TTC549 (cell line): ENCODE measurements around the gene RMRP.
"Not testable (repeated sequence)": the region's sequence is repeated elsewhere in the genome, so short reads cannot be mapped to it uniquely, and the experiment has no call there.

Source experiments
- FAIRE-seq: peaks from 2 replicates; lab custom pipeline; 2012; peaks lifted over from hg19 to GRCh38; lab: Jason Lieb, UNC

The RMRP gene

GRCh38 chr9:35641478-35641877 is 16.3 kb downstream of the RMRP start:
- not testable (repeated sequence) for FAIRE-seq

DNA sequence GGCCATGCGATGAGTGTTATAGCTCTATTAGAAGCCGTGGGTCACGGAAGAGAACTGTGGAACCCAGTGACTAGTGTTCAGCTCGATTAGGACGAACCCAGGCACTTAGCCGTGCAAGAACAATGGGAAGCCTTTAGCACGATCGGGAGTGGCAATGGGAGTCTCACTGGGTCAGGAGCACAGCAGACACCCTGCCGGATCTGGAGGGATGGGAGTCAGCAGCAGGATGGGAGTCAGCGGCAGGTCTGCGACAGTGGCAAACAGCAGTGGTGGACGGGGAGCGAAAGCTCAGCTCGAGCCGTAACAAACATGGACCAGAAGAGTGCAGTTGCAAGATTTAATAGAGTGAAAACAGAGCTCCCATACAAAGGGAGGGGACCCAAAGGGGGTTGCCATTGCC is 17.4 kb downstream of the RMRP start:
- not testable (repeated sequence) for FAIRE-seq

DNA sequence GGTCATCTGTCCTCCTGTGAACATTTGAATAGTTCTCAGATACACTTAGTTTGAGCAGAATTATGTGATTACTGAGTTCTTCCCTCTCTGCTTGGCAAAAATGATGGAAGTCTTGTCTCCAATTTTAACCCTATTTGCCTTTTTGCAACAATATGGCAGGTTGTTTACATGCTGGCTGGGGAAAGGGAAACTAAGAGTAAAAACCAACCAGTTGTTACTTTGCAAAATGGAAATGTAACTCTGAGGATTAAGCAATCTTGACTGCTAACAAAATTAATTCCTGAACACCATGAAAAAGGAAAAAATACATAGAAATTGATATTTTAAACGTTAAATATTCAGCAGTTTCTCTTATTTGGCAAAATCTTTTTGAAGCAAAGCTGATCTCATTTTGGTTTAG is 18.2 kb downstream of the RMRP start:
- FAIRE-seq: no peak

DNA sequence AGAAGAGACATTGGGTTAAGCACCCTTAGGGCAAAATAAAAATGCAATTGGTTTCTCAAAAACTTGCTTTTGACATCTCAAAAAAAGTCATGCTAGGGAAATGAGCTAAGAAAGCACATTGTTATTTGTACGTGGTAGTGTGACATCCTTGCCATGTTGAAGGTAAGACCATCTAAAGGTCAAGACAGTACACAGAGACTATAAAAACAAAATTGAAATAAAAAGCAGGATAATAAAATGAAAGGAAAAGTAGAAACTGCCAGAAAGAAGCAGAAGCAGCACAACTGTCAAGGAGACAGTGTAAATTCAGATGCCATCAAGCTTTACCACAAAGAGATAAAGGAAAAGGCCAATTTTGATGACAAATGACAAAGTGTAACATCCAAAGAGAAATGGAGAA is 18.6 kb downstream of the RMRP start:
- not testable (repeated sequence) for FAIRE-seq

DNA sequence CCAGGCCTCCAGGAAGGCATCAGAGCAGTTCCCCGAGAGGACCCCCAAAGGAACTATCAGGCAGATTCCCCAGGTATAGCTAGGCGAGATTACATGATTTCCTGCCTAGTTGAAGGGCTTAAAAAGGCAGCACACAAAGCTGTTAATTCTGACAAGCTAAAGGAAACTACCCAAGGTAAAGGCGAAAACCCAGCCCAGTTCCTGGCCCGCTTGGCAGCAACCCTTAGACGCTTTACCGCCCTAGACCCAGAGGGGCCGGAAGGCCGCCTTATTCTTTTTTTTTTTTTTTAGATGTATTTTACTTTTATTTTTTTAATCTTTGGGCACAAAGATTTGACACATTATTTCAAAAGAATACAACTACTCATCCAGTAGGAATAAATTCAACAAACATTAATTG is 19.1 kb downstream of the RMRP start:
- FAIRE-seq: not testable (repeated sequence)

DNA sequence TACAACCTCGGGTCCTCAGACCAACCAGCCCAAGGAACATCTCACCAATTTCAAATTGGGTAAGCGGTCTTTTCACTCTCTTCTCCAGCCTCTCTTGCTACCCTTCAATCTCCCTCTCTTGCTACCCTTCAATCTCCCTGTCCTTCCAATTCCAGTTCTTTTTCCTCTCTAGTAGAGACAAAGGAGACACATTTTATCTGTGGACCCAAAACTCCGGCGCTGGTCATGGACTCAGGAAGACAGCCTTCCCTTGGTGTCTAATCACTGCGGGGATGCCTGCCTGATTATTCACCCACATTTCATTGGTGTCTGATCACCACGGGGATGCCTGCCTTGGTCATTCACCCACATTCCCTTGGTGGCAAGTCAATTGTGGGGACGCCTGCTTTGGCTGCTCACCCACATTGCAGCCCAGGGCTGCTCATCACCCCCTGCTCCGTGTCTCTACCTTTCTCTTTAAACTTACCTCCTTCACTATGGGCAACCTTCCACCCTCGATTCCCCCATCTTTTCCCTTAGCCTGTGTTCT is 20.3 kb downstream of the RMRP start:
- not testable (repeated sequence) for FAIRE-seq

DNA sequence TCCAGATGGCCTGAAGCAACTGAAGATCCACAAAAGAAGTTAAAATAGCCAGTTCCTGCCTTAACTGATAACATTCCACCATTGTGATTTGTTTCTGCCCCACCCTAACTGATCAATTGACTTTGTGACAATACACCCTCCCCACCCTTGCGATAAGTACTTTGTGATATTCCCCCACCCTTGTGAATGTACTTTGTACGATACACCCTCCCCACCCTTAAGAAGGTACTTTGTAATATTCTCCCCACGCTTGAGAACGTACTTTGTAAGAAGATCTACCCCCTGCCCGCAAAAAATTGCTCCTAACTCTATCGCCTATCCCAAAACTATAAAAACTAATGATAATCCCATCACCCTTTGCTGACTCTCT is 21.0 kb downstream of the RMRP start:
- not testable (repeated sequence) for FAIRE-seq

- no peak for FAIRE-seq
Measured at GRCh38 chr9:35636135-35636876, 21.5 kb downstream of the RMRP start.

DNA sequence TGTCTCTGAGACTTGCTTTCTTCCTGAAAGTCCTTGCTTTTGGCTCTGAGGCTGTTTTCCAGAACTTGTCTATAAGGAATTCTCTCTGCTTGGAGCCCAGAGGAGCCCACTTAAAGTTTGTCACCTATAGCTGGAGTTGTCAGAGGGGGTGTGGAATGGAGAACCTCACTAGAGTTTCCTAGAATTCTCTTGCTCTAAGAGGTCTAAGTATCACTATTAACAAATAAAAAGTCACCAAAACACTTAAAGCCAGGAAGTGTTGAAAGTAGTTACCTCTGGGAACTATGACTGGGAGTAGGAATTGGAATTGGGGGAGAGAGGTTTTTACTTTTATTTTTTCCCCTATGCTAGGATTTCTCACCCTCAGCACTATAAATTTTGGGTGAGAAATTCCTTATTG is 22.1 kb downstream of the RMRP start:
- no peak for FAIRE-seq

DNA sequence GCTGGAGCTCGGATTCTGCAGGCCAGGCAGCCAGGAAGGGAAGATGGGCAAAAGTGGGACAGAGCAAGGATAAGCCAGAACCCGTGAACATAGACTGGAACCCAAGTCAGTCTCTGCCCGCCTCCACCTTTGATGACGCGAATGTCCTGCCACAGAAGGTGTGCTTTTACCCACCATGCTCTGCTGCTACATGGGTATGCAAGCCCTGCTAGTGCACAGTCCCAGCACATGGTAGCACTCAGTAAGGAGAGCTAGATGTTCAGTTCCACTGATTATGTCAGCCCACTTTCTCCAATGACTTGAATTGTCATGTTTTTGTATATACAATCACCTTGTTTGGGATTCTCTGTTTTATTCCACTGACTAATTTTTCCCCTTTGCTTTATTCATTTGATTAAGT is 28.2 kb downstream of the RMRP start:
- no peak for FAIRE-seq

DNA sequence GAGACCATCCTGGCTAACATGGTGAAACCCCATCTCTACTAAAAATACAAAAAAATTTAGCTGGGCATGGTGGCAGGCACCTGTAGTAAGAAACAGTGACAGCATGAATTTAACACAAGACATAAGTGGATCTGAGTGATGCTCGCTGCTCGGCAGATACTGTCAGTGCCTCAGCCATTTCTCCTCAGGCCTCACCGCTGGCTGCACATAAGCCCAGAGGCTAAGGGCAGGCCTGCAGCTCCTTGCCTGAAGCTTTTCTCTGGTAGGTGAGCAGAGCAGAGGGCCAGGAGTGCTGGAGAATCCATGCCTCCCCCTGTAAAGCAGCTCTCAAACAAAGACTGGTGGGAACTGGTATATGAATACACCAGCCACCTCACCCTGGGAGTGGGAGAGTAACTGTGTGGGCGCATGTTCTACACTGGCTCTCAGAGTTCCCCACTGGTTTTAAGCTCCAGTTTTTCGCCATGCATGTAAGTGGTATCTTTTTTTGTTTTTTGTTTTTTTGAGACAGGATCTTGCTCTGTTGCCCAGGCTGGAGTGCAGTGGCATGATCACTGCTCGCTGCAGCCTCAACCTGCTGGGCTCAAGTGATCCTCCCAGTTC is 29.3 kb downstream of the RMRP start:
- no peak for FAIRE-seq

- no peak for FAIRE-seq
Measured at GRCh38 chr9:35627575-35627974, 30.2 kb downstream of the RMRP start.

DNA sequence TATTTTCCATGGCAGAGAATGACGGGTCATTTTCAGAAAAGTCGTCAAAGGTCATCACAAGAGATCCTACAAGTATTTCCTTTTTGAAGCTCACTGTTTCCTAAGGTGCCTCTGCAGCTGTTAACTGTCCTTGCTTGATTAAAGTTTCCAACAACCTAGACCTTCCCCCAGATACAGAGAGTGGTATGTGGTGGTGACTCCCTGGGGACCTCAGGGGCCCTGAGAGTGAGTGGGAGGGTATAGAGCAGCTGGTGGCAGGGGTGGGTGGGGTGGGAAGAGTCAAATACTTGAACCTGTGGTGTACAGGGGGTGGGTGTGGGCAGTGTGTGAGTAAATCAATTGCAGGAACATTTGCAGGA is 38.0 kb downstream of the RMRP start:
- FAIRE-seq: no peak

GRCh38 chr9:35618854-35619799 is 38.7 kb downstream of the RMRP start:
- no peak for FAIRE-seq

- no peak for FAIRE-seq
Measured at GRCh38 chr9:35618325-35618727, 39.5 kb downstream of the RMRP start, which contains the start of gene CD72. Gene CD72 (minus strand): TSS chr9:35618413. CDS start chr9:35618303, 110 bp downstream.

- no peak for FAIRE-seq
Measured at GRCh38 chr9:35617548-35617947, 40.3 kb downstream of the RMRP start.

GRCh38 chr9:35616681-35617459 is 40.9 kb downstream of the RMRP start:
- no peak for FAIRE-seq

- no peak for FAIRE-seq
Measured at GRCh38 chr9:35615981-35616680, 41.7 kb downstream of the RMRP start.

DNA sequence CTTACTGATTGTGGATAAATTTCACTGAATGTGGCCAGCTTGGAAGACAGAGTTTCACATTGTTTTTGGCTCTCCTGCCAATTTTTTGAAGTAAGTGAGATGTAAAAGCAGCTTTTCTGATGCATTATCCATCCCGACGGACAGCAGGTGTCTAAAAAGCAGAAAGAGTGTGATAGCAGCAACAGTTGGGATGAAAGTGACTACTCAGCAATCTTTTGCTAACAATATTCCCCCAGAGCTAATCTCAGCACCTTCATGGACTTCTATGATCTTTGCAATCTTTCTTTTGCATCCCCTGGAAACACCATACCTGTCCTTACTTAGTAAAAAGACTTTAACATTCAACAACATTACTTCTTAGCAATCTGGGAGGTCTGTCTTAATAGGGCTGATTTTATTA is 45.0 kb downstream of the RMRP start:
- FAIRE-seq: no peak

GRCh38 chr9:35612066-35612465 is 45.8 kb downstream of the RMRP start:
- FAIRE-seq: not testable (repeated sequence)

GRCh38 chr9:35611230-35611797 is 46.5 kb downstream of the RMRP start:
- FAIRE-seq: no peak
